Measurements from ENCODE around the gene NRCAM.

GRCh38 chr7:108498481-108498880 lies 42.2 kb upstream of the NRCAM start:
- TF ChIP-seq POLR2A (IDR thresholded peaks at IDR 0.05; ENCODE audit: low read length) (no peak), GATA1 (IDR thresholded peaks at IDR 0.05; ENCODE audit: low read depth, low read length) (no peak)
